Brain pericyte (primary cell): Measurements from ENCODE around the gene PSMF1.

Source experiments
- DNase-seq: peaks from one replicate; pipeline ENCODE4 v3.0.0-alpha.2; 2012; ENCODE audit warnings: low read depth, low spot score

The PSMF1 gene

GRCh38 chr20:1189827-1190226 lies 71.4 kb downstream of the PSMF1 start:
- no peak for DNase-seq

- DNase-seq, result no peak
Measured at GRCh38 chr20:1190847-1191246, 72.4 kb downstream of the PSMF1 start.

GRCh38 chr20:1191299-1191698 lies 72.9 kb downstream of the PSMF1 start:
- DNase-seq, result no peak

GRCh38 chr20:1195226-1195625 lies 76.8 kb downstream of the PSMF1 start:
- DNase-seq, result no peak

- no peak for DNase-seq
Measured at GRCh38 chr20:1196634-1197033, 78.2 kb downstream of the PSMF1 start.

GRCh38 chr20:1197801-1198200 lies 79.4 kb downstream of the PSMF1 start:
- no peak for DNase-seq

GRCh38 chr20:1198751-1199150 lies 80.3 kb downstream of the PSMF1 start:
- no peak for DNase-seq

GRCh38 chr20:1199212-1199873 lies 80.9 kb downstream of the PSMF1 start:
- no peak for DNase-seq

- no peak for DNase-seq
Measured at GRCh38 chr20:1199964-1200363, 81.6 kb downstream of the PSMF1 start.

- DNase-seq, result no peak
Measured at GRCh38 chr20:1202762-1203504, 84.5 kb downstream of the PSMF1 start, which contains the start of gene C20orf202. TSS of gene C20orf202 (plus strand) at chr20:1203454. CDS start at chr20:1203586, 132 bp downstream.

- DNase-seq, result no peak
Measured at GRCh38 chr20:1203630-1204029, 85.2 kb downstream of the PSMF1 start.

- no peak for DNase-seq
Measured at GRCh38 chr20:1204113-1204512, 85.7 kb downstream of the PSMF1 start.

GRCh38 chr20:1204576-1204975 lies 86.2 kb downstream of the PSMF1 start:
- no peak for DNase-seq

- DNase-seq, result no peak
Measured at GRCh38 chr20:1205802-1206201, 87.4 kb downstream of the PSMF1 start.

- DNase-seq, result no peak
Measured at GRCh38 chr20:1206366-1207148, 88.2 kb downstream of the PSMF1 start.

GRCh38 chr20:1207293-1207878 lies 89.0 kb downstream of the PSMF1 start:
- DNase-seq, result no peak

- no peak for DNase-seq
Measured at GRCh38 chr20:1209447-1210387, 91.3 kb downstream of the PSMF1 start.

GRCh38 chr20:1210501-1210900 lies 92.1 kb downstream of the PSMF1 start:
- no peak for DNase-seq

- no peak for DNase-seq
Measured at GRCh38 chr20:1212023-1212422, 93.6 kb downstream of the PSMF1 start.

GRCh38 chr20:1212607-1213396 lies 94.4 kb downstream of the PSMF1 start:
- peak; percentile 11 for DNase-seq
